ENCODE measurements around the gene MFNG.
A peak's percentile ranks its signal among the peaks of the same experiment; 100 is the strongest.

MFNG gene

DNA sequence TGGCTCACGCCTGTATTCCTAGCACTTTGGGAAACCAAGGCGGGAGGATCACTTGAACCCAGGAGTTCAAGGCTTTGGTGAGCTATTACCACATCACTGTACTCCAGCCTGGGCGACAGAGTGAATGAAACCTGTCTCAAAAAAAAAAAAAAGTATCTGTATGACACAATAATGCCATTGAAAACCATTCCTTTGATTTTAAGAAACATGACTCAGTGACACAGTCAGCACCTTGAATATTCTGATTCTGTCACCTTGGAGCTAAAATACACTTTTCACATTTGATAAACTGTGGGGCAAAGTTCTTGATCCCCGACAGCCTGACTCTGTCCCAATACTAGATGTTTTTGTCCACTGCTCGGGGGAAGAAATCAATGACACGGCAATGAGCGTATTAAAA, 42.2 kb downstream of the MFNG start:
- DNase-seq, result no peak

- DNase-seq, result no peak
Measured at GRCh38 chr22:37443086-37443485, 43.1 kb downstream of the MFNG start.

GRCh38 chr22:37442537-37442936, 43.6 kb downstream of the MFNG start:
- peak; percentile 27 for DNase-seq

- DNase-seq, result peak; percentile 43
Measured at GRCh38 chr22:37442135-37442534, 44.0 kb downstream of the MFNG start.

GRCh38 chr22:37440875-37441274, 45.3 kb downstream of the MFNG start:
- DNase-seq, result no peak

DNA sequence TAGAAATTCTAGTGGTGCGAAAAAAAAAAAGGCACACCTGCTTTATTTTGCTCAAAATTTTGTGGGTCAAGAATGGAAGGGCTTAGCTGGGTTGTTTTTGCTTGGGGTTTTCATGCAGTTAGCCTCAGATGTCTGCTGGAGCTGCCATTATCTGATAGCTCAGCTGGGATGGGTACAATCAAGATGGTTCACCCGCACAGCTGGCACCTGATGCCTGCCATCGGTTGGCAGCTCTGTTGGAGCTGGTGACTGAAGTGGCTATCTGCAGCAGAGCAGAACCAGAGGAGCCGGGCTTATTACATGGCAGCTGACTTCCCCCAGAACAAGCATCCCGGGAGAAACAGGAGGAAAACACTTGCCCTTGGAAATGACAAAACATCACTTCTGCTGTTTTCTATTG, 46.8 kb downstream of the MFNG start:
- DNase-seq, result no peak

GRCh38 chr22:37435970-37436603, 50.1 kb downstream of the MFNG start:
- DNase-seq, result no peak

DNA sequence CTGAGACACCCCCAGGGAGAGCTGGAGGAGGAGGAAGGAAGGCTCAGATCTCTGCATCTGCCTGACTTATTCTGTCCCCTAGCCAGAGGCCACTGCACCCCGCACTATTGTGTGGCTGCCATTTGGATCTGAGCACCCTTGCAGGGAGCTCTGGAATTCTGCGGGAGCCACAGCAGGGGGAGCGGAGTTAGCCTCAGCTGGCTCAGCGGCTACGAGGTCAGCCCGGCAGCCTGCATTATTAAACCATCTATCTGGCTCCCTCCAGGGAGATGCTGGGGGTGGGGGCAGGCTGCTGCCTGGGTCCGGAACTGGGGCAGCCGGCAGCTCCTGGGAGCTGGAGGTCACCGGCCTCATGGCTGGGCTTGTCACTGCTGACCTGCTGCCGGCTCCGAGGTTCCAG, 52.4 kb downstream of the MFNG start:
- DNase-seq, result peak; percentile 79

DNA sequence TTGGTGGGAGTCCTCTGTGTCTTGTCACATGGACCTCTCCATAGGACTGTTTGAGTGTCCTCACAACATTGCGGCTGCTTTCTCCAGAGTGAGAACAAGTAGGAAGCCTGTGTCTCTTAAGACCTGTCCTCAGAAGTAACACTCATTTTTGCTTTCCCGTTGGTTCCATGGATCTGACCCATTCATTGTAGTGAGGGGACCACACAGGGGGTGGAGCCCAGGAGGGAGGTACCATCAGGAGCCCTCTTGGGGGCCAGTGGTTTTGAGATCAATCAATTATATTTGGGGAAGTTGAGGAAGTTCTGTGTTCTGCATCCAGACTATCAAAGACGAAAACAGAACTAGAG, 53.5 kb downstream of the MFNG start:
- no peak for DNase-seq

- DNase-seq, result no peak
Measured at GRCh38 chr22:37431801-37432707, 54.1 kb downstream of the MFNG start.

GRCh38 chr22:37431366-37431765, 54.8 kb downstream of the MFNG start:
- DNase-seq, result no peak

DNA sequence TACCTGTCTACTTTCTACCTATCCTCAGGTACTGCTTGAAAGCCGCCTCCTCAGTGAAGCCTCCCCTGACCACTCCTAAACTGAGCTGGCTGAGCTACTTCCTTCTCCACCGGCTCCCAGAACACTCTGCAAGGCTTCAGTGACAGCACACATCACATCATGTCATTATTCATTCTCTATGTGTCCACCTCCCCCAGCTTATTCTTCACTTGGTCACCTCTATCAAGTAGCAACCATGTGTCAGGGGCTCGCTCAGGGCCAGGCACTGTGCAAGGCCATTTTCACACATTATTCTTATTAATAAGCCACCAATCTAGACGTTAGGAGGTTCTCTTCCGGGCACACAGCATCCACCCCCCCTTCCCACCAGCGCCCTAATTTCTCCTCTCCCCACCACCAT, 55.2 kb downstream of the MFNG start:
- no peak for DNase-seq

- DNase-seq, result peak; percentile 80
Measured at GRCh38 chr22:37428649-37429586, 57.3 kb downstream of the MFNG start.

- DNase-seq, result no peak
Measured at GRCh38 chr22:37427711-37428635, 58.2 kb downstream of the MFNG start.

- peak; percentile 56 for DNase-seq
Measured at GRCh38 chr22:37427135-37427710, 59.0 kb downstream of the MFNG start, which contains the start of gene ELFN2. ELFN2 (minus strand) TSS chr22:37427479; CDS start chr22:37375534, 51,945 bp downstream.

DNA sequence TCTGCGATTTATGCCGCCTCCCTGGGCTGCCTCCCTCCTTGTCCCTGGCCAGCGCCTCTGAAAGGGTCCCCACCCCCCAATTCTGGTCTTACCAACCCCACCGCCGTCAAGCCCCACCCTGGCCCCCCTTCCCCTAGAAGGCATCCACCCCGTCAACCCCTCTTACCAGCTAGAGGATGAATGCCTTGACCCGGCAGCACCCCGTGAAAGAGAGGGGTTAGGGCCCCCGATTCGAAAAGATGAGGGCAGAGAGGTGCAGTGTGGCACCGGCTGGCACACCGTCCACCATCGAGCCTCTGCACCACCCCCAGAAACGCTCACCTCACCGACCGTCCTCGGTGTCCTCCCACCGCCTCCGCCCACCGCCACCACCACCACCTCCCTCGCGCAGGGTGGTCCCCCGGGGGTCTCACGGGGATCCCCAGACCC, 59.5 kb downstream of the MFNG start:
- DNase-seq, result no peak

DNA sequence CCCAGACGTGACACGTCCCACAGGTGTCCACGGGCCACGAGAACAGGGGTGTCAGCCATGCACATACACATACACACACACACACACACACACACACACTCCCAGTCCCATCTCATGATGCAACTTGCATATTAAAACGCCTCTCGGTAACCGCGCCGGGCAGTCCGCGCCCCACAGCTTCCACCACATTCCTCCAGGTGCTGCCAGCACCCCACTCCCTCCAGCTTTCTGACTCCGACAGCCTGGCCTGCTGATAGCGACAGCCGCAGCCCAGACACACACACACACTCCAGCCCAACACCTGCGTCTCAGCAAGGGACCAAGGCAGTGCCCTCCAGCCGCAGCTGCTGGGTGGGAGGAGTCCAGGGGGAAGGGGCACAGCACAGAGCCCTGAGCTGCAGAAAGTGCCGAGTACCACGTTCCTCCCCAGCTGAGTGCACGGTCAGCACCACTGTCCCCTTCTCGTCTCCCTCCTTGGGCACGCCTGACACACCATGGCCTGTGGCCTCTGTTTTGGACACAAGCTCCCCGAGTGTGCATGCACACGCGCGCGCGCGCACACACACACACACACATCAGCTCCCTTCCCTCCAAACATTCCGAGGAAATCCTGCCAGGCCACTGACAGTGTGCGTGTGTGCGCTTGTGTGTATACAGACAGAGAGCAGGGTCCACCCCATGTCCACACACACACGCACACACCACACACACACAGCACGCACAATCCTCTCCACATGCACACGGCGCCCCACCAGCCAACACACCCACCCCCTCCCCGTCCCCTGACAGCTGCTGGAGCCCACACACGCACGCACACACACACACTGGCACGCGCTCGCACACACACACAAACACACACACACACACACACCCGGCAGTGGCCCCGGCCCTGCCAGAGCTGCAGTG, 60.1 kb downstream of the MFNG start:
- DNase-seq, result peak; percentile 75

- no peak for DNase-seq
Measured at GRCh38 chr22:37425369-37425768, 60.8 kb downstream of the MFNG start.

GRCh38 chr22:37423283-37423682, 62.9 kb downstream of the MFNG start:
- no peak for DNase-seq

DNA sequence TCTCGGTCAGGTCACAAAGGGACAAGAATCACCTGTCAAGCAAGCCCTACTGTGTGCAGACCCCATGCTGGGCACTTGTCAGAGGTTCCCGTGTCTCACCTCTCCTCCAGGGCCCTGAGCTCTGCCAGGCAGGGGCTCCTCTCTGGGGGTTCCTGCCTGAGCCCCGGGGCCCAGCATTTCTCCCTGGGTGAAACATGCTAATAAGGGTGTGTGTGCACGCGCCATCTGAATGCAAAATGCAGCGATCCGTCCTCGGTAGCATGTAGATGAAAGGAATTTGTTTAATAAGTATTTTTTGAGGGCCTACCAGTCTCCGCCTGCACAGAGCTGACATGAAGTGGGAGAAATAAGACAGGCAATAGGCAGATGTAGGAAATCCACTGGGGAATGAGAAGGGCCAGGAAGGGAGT, 64.7 kb downstream of the MFNG start:
- DNase-seq, result no peak
